Upper lobe of left lung (tissue), 6 donors: ENCODE results near the gene C13orf46. TPM values are rescaled to one million over a fixed set of nuclear protein-coding genes. Genes with fewer than 3 reads are reported as not detected.

Experiments used
- ATAC-seq, 2 donors: fragments of 200-7000 bp; cut with Tn5 transposase; one replicate each; pipeline ENCODE4 v1.9.1; 2022; ENCODE audit warnings: mild to moderate bottlenecking in 2 of 2, moderate library complexity in 2 of 2; ENCODE audit not compliant: low FRiP score in 2 of 2
- DNase-seq, 2 donors: peaks; one replicate each; pipeline ENCODE4 v3.0.0-alpha.2; 2019 to 2020
- H3K27ac ChIP-seq, 4 donors: fragments of 200-600 bp; sonication (generic); one replicate each; pipeline ENCODE4 v1.5.1; 2016 to 2019
- H3K27me3 ChIP-seq, 4 donors: fragments of 200-600 bp; sonication (generic); one replicate each; pipeline ENCODE4 v1.5.1; 2017 to 2019
- H3K36me3 ChIP-seq, 4 donors: fragments of 200-600 bp; sonication (generic); one replicate each; pipeline ENCODE4 v1.5.1; 2016 to 2019
- H3K4me1 ChIP-seq, 4 donors: fragments of 200-600 bp; sonication (generic); one replicate each; pipeline ENCODE4 v1.5.1; 2018 to 2019
- H3K4me3 ChIP-seq, 4 donors: fragments of 200-600 bp; sonication (generic); one replicate each; pipeline ENCODE4 v1.5.1; 2017 to 2019; ENCODE audit warnings: mild to moderate bottlenecking in 2 of 4, moderate library complexity in 1 of 4
- H3K9me3 ChIP-seq, 4 donors: fragments of 200-600 bp; sonication (generic); one replicate each; pipeline ENCODE4 v1.5.1; 2018 to 2019
- EP300 ChIP-seq, 4 donors: sonication (generic); formaldehyde crosslinking; IDR thresholded peaks; one replicate each; pipeline ENCODE4 v1.5.1; 2017; ENCODE audit warnings: antibody characterized with exemption in 4 of 4, control low read depth in 2 of 4
- POLR2A ChIP-seq, 4 donors: fragments of 450-650 bp; IDR thresholded peaks; one replicate each; pipeline ENCODE4 v1.5.1; 2016 to 2017; ENCODE audit warnings: antibody characterized with exemption in 4 of 4, mild to moderate bottlenecking in 2 of 4
- POLR2AphosphoS5 ChIP-seq, 2 donors: sonication (generic); formaldehyde crosslinking; IDR thresholded peaks; one replicate each; pipeline ENCODE4 v1.5.1; 2017; ENCODE audit warnings: antibody characterized with exemption in 2 of 2
- WGBS, 2 donors: methylation state at CpG; one replicate each; pipeline ENCODE4 v1.1.5; 2017 to 2018; 5-methylcytosine and 5-hydroxymethylcytosine counted together
- total RNA-seq, 6 donors: library from RNA; depleted of rRNA in 4 of 6; stranded (reverse); fragments of >200 nt in 4 of 6; gene quantifications; one replicate each; pipeline versions ENCODE4 v1.1.0 to v1.2.1, GENCODE V29; 2016 to 2021
- TF ChIP-seq, protein P1 (sequence below), 6 experiments: fragments of 450-650 bp in 4 of 6; fragments of 200-600 bp in 2 of 6; sonication (generic) in 2 of 6; IDR thresholded peaks; one replicate each; pipeline ENCODE4 v1.5.1; 2016 to 2019; ENCODE audit warnings: antibody characterized with exemption in 6 of 6
- donor health status: DM: no; HTN: no; CAD: no; lungs with moderate emphysema.
- donor health status: DM: no; HTN: yes; CAD: no; lungs with severe emphysema.

Gene C13orf46
- total RNA-seq, 6 donors from 2014 or later, result 5.5 to 44.0 (median 14.7) TPM

DNA sequence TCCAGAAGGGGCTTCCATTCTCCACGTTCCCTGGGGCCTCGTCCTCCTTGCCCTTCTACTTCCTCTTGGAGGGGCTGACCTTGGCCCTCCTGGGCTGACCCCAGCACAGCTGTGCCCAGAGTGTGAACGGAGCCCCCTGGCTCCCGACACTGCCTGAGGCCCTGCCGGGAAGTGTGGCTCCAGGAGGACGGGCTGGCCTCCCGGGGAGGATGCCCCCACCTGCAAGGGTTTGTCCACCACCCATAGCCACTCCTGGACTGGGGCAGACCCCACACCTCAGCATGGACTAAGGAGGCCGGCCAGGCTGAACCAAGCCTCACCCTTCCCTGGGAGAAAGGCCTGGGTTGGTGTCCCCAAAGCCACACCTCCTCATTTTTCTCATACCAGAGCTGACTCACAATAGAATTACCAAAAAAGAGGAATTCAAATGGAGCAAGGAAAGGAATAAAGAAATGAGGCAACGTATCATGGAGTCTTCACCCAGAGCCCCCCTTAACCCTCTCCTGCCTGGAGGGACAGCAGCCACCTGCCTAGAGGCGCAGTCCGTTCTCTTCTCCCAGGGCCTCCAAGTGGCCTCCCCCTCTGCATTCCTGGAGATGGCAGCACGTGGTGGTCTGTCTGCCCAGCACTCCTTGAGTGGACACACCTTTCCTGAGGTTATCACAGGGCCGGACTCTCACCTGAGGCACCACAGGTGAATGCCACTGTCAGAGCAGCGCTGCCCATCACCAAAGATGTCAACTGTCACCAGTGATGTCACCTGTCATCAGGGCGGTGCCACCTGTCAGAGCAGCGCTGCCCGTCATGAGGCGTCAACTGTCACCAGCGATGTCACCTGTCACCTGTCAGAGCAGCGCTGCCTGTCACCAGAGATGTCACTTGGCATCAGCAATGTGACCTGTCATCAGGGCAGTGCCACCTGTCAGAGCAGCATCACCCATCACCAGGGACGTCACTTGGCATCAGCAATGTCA is 3.1 kb upstream of the C13orf46 start:
- Histone ChIP-seq H3K4me1 (peaks cover 4 to 13% (median 9%) of the 10 kb centered on the region in 4 donors), H3K27ac (peak overlapping the region in 3 of 4 donors; percentile 19 to 49 (median 45)), H3K36me3 (peaks cover 2 to 72% (median 29%) of the 10 kb centered on the region in 4 donors), H3K9me3 (no peaks in the 10 kb centered on the region), H3K4me3 (no peak overlapping the region), H3K27me3 (no peaks in the 10 kb centered on the region)
- ATAC-seq, result peak; percentile 49 to 62
- peak in 1 of 2 donors; percentile 67 for DNase-seq
- 70 to 78% methylated on average over 6 to 21 of the region's 21 CpGs for WGBS, 2 donors
- TF ChIP-seq POLR2AphosphoS5 (IDR thresholded peaks at IDR 0.05), result no peak

GRCh38 chr13:113975416-113975815 is 1.5 kb upstream of the C13orf46 start:
- Histone ChIP-seq H3K36me3 (peaks cover 2 to 56% (median 24%) of the 10 kb centered on the region in 4 donors), H3K4me3 (no peak overlapping the region), H3K9me3 (no peaks in the 10 kb centered on the region), H3K4me1 (peaks cover 0 to 18% (median 9%) of the 10 kb centered on the region in 4 donors), H3K27ac (no peak overlapping the region), H3K27me3 (no peaks in the 10 kb centered on the region)
- DNase-seq (peak in 1 of 2 donors; percentile 74), ATAC-seq (no peak)
- 95% methylated on average over 12 to 15 of the region's 15 CpGs for WGBS, 2 donors
- TF ChIP-seq, protein P1, sequence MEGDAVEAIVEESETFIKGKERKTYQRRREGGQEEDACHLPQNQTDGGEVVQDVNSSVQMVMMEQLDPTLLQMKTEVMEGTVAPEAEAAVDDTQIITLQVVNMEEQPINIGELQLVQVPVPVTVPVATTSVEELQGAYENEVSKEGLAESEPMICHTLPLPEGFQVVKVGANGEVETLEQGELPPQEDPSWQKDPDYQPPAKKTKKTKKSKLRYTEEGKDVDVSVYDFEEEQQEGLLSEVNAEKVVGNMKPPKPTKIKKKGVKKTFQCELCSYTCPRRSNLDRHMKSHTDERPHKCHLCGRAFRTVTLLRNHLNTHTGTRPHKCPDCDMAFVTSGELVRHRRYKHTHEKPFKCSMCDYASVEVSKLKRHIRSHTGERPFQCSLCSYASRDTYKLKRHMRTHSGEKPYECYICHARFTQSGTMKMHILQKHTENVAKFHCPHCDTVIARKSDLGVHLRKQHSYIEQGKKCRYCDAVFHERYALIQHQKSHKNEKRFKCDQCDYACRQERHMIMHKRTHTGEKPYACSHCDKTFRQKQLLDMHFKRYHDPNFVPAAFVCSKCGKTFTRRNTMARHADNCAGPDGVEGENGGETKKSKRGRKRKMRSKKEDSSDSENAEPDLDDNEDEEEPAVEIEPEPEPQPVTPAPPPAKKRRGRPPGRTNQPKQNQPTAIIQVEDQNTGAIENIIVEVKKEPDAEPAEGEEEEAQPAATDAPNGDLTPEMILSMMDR (IDR thresholded peaks at IDR 0.05), result no peak
- no peak for TF ChIP-seq POLR2A (IDR thresholded peaks at IDR 0.05)
- TF ChIP-seq POLR2AphosphoS5 (IDR thresholded peaks at IDR 0.05), result no peak
- no peak for TF ChIP-seq EP300 (IDR thresholded peaks at IDR 0.05)

DNA sequence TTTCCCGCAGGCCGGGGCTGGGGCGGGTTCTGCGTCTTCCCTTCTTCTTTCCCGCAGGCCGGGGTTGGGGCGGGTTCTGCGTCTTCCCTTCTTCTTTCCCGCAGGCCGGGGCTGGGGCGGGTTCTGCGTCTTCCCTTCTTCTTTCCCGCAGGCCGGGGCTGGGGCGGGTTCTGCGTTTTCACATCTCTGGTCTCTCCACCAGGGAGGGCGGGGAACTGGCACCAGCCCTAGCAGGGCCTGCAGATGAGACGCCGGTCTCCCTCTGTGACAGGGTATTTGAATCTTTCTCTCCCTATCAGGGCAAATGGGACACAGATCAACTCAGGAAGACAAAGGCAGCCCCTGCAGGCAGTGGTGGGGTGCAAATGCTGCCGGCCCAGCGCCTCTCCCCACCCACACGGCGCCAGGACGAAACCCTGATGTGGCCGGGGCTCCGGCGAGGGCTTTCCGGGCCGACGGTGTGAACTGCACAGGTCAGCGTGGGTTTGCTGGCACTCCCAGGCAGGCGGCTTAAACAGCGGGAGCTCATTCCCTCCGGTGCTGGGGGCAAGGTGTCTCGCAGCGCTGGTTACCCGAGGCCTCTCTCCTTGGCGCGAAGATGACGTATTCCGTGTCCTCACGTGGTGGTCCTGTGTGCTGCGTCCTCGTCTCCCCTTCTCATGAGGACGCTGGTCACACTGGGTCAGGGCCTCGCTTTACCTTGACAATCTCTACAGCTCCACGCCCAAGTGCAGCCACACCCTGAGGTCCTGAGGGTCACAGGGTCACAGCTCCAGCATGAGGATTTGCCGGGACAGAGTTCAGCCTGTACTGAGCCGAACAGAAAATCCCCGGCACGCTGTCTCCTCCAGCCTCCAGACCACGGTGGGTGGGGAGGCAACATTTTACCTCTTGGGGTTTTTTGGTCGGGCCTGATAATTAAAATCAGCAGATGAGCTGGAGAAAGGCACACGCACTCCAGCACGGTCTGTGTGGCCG is 717 bp upstream of the C13orf46 start:
- DNase-seq, result peak in 1 of 2 donors; percentile 71
- Histone ChIP-seq H3K27ac (no peak overlapping the region), H3K36me3 (peaks cover 2 to 48% (median 20%) of the 10 kb centered on the region in 4 donors), H3K27me3 (no peaks in the 10 kb centered on the region), H3K4me1 (peaks cover 2 to 18% (median 9%) of the 10 kb centered on the region in 4 donors), H3K4me3 (no peak overlapping the region), H3K9me3 (no peaks in the 10 kb centered on the region)
- no peak for ATAC-seq
- 87 to 97% methylated on average over 21 to 49 of the region's 56 CpGs for whole genome bisulfite sequencing, 2 donors
- TF ChIP-seq EP300 (IDR thresholded peaks at IDR 0.05), result no peak
- TF ChIP-seq, protein P1 (IDR thresholded peaks at IDR 0.05), result no peak
- TF ChIP-seq POLR2AphosphoS5 (IDR thresholded peaks at IDR 0.05), result no peak
- no peak for TF ChIP-seq POLR2A (IDR thresholded peaks at IDR 0.05)

DNA sequence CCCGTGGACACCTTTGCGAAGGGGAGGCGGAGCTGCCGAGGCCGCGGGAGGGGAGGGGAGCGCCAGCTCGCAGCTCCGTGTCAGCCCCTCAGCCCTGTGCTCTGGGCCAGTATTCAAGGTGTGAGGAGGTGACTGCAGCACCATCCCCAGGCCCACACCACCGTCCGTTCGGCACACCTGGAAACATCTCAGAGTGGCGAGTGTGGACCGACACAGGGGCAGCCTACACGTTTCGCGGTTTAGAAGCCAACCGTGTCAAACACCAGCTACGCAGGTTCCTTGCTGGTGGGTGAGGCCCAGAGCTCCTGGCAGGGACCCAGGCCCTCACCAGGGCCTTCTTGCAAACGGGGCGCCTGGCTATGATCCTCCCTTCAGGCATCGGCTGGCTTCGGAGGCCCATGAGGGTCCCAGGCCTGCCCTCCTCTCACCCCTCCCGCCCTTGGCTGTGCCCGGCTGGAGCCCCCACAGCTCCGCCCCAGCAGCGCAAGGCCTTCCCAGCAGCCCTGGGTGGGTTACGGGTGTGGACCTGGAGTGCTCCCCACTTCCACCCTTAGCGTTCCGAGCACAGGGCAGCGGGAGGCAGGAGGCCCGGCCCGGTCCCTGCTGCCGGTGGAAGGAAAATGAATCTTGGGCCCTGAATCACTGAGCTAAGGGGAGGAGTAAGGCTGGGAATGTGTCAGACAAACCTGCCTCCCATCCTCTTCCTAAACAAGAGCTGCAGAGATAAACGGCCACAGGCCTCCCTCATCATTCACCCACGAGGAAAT is 1.2 kb downstream of the C13orf46 start:
- 86 to 94% methylated on average over 20 to 29 of the region's 36 CpGs for WGBS, 2 donors
- no peak for TF ChIP-seq POLR2AphosphoS5 (IDR thresholded peaks at IDR 0.05)
- no peak for TF ChIP-seq POLR2A (IDR thresholded peaks at IDR 0.05)
- TF ChIP-seq, protein P1 (IDR thresholded peaks at IDR 0.05), result no peak
- TF ChIP-seq EP300 (IDR thresholded peaks at IDR 0.05), result no peak
- H3K4me1 ChIP-seq, result peaks cover 4 to 21% (median 9%) of the 10 kb centered on the region in 4 donors
- ATAC-seq, result no peak
- no peak overlapping the region for H3K4me3 ChIP-seq
- DNase-seq, result peak in 1 of 2 donors; percentile 68
- no peaks in the 10 kb centered on the region for H3K27me3 ChIP-seq
- peaks cover 2 to 31% (median 11%) of the 10 kb centered on the region in 4 donors for H3K36me3 ChIP-seq
- H3K9me3 ChIP-seq, result no peaks in the 10 kb centered on the region
- H3K27ac ChIP-seq, result peak overlapping the region; percentile 4 to 81 (median 58)
